Hepatocyte (in vitro differentiated cells): ENCODE results near the gene PDGFRB. TPM values are rescaled to one million over a fixed set of nuclear protein-coding genes. Genes with fewer than 3 reads are reported as not detected.

Experiments
- DNase-seq: peaks from one replicate; pipeline ENCODE4 v3.0.0-alpha.2; 2016; ENCODE audit warnings: low spot score
- H2AFZ ChIP-seq: fragments of 200-600 bp; sonication (generic); 2 replicates; pipeline ENCODE4 v1.6.0; 2016; ENCODE audit warnings: antibody characterized with exemption, mild to moderate bottlenecking
- H3K27ac ChIP-seq: fragments of 200-600 bp; sonication (generic); 2 replicates; pipeline ENCODE4 v1.5.1; 2016; ENCODE audit warnings: mild to moderate bottlenecking
- H3K27me3 ChIP-seq: fragments of 200-600 bp; sonication (generic); 2 replicates; pipeline ENCODE4 v1.6.1; 2016
- H3K36me3 ChIP-seq: fragments of 200-600 bp; sonication (generic); replicated peaks from 2 replicates; pipeline ENCODE4 v1.5.1; 2016; ENCODE audit warnings: low read depth; ENCODE audit not compliant: insufficient read depth
- H3K4me1 ChIP-seq: fragments of 200-600 bp; sonication (generic); 2 replicates; pipeline ENCODE4 v1.5.1; 2016; ENCODE audit warnings: mild to moderate bottlenecking, moderate library complexity; ENCODE audit not compliant: insufficient read depth
- H3K4me2 ChIP-seq: fragments of 200-600 bp; sonication (generic); 2 replicates; pipeline ENCODE4 v1.6.0; 2016
- H3K4me3 ChIP-seq: fragments of 200-600 bp; sonication (generic); 2 replicates; pipeline ENCODE4 v1.5.1; 2016; ENCODE audit warnings: mild to moderate bottlenecking
- H3K79me2 ChIP-seq: fragments of 200-600 bp; sonication (generic); 2 replicates; pipeline ENCODE4 v1.6.0; 2017; ENCODE audit warnings: mild to moderate bottlenecking
- H3K9me2 ChIP-seq: fragments of 200-600 bp; sonication (generic); replicated peaks from 2 replicates; pipeline ENCODE4 v1.6.0; 2017; ENCODE audit warnings: mild to moderate bottlenecking; ENCODE audit not compliant: insufficient read depth
- H3K9me3 ChIP-seq: fragments of 200-600 bp; sonication (generic); 2 replicates; pipeline ENCODE4 v1.5.1; 2016; ENCODE audit warnings: low read depth, mild to moderate bottlenecking
- H4K20me1 ChIP-seq: fragments of 200-600 bp; sonication (generic); 2 replicates; pipeline ENCODE4 v1.6.0; 2016; ENCODE audit warnings: mild to moderate bottlenecking; ENCODE audit not compliant: insufficient read depth, poor library complexity, severe bottlenecking
- CTCF ChIP-seq: fragments of 200-600 bp; sonication (generic); IDR thresholded peaks from 2 replicates; pipeline ENCODE4 v1.5.1; 2016; ENCODE audit warnings: antibody characterized with exemption, mild to moderate bottlenecking; ENCODE audit not compliant: poor library complexity
- EZH2 ChIP-seq: fragments of 200-600 bp; sonication (generic); IDR thresholded peaks from 2 replicates; pipeline ENCODE4 v1.6.1; 2016; ENCODE audit warnings: antibody characterized with exemption, mild to moderate bottlenecking, borderline replicate concordance
- EZH2phosphoT487 ChIP-seq: fragments of 200-600 bp; sonication (generic); IDR thresholded peaks from one replicate; pipeline ENCODE4 v1.6.1; 2018; ENCODE audit warnings: antibody characterized with exemption, mild to moderate bottlenecking, low read depth, moderate library complexity; ENCODE audit not compliant: unreplicated experiment, severe bottlenecking
- WGBS: methylation state at CpG from one replicate; pipeline ENCODE4 v1.1.6; 2016; ENCODE audit warnings: low lambda C conversion rate; ENCODE audit errors: missing lambda C conversion rate; 5-methylcytosine and 5-hydroxymethylcytosine counted together
- polyA plus RNA-seq: library from polyadenylated mRNA; unstranded; fragments of >200 nt; fragmentation: Nextera tagmentation; extraction: Ambion mirVana; gene quantifications from 2 replicates; pipeline ENCODE4 v1.2.1, GENCODE V29; 2016
- small RNA-seq: library from RNA; depleted of rRNA; stranded (forward); fragments of <200 nt; gene quantifications from one replicate; pipeline ENCODE3, GENCODE V24; 2014
- total RNA-seq: library from RNA; depleted of rRNA; stranded (reverse); fragments of >200 nt; gene quantifications from 2 replicates; pipeline ENCODE4 v1.2.3, GENCODE V29; 2014

Gene PDGFRB
- total and polyA plus RNA-seq, 2 experiments from 2014 or later = 55.1 to 55.2 TPM

DNA sequence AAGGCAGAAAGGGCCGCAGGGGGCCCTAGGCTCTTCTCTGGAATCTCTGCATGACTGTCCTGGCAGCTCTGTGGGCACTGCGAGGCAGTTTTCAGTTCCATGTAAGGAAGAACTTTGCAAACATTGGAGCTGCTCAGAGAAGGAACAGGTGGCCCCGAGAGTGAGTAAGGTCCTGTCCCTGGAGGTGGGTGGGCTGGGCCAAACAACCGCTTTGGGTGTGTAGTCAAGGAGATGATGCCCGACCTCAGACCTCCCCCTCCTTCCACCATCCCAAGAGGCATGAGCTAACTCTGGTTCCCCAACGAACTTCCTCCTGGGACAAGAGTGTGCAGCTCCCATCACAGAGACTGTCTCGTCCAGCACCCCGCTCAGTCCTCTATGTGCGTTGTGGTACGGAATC is 89.8 kb downstream of the PDGFRB start:
- WGBS = 90% methylated on average over 10 of the region's 10 CpGs
- H3K27ac ChIP-seq = no peak overlapping the region

GRCh38 chr5:150065346-150065745 is 90.3 kb downstream of the PDGFRB start:
- no peak for DNase-seq

More for the DNA sequence above, 89.8 kb downstream of the PDGFRB start:
- Histone ChIP-seq H3K4me1 (peaks cover 5% of the 10 kb centered on the region), H3K9me3 (no peaks in the 10 kb centered on the region), H3K9me2 (no peaks in the 10 kb centered on the region), H3K79me2 (no peaks in the 10 kb centered on the region), H4K20me1 (no peaks in the 10 kb centered on the region), H2AFZ (no peak overlapping the region), H3K4me2 (no peak overlapping the region), H3K4me3 (no peak overlapping the region), H3K36me3 (no peaks in the 10 kb centered on the region), H3K27me3 (no peaks in the 10 kb centered on the region)
- TF ChIP-seq CTCF (no peak), EZH2phosphoT487 (no peak), EZH2 (no peak)
- no peak for DNase-seq

GRCh38 chr5:150064681-150065220 is 90.9 kb downstream of the PDGFRB start:
- Histone ChIP-seq H4K20me1 (no peaks in the 10 kb centered on the region), H3K36me3 (no peaks in the 10 kb centered on the region), H3K4me1 (peaks cover 5% of the 10 kb centered on the region), H3K79me2 (no peaks in the 10 kb centered on the region), H3K4me3 (no peak overlapping the region), H3K9me2 (no peaks in the 10 kb centered on the region), H3K4me2 (no peak overlapping the region), H3K9me3 (no peaks in the 10 kb centered on the region), H2AFZ (no peak overlapping the region), H3K27me3 (no peaks in the 10 kb centered on the region), H3K27ac (no peak overlapping the region)
- DNase-seq = no peak
- WGBS = 89% methylated on average over 7 of the region's 7 CpGs
- TF ChIP-seq CTCF (no peak), EZH2phosphoT487 (no peak), EZH2 (no peak)

More at GRCh38 chr5:150065346-150065745, 90.3 kb downstream of the PDGFRB start:
- TF ChIP-seq EZH2 (no peak), CTCF (no peak), EZH2phosphoT487 (no peak)
- Histone ChIP-seq H3K36me3 (no peaks in the 10 kb centered on the region), H4K20me1 (no peaks in the 10 kb centered on the region), H2AFZ (no peak overlapping the region), H3K79me2 (no peaks in the 10 kb centered on the region), H3K4me3 (no peak overlapping the region), H3K27ac (no peak overlapping the region), H3K9me2 (no peaks in the 10 kb centered on the region), H3K4me1 (peaks cover 5% of the 10 kb centered on the region), H3K4me2 (no peak overlapping the region), H3K27me3 (no peaks in the 10 kb centered on the region), H3K9me3 (no peaks in the 10 kb centered on the region)
- WGBS = 81% methylated on average over 6 of the region's 6 CpGs

Small RNA genes lying within 50 kb of the gene (small RNA-seq; reads per million reads assigned to genes)
- gene RF00019 = not detected

Other genes with a start within 250 kb of the PDGFRB start
- 3.6 and 4.6 TPM in 2 replicates for gene PDE6A, start 211.1 kb downstream of the PDGFRB start, total RNA-seq
- gene PDE6A, start 211.1 kb downstream of the PDGFRB start, polyA plus RNA-seq = 3.7 and 3.9 TPM in 2 replicates
- 160 TPM in 2 replicates for gene SLC26A2, start 195.1 kb downstream of the PDGFRB start, total RNA-seq
- 33.7 and 45.7 TPM in 2 replicates for gene SLC26A2, start 195.1 kb downstream of the PDGFRB start, polyA plus RNA-seq
- gene TIGD6, start 155.2 kb downstream of the PDGFRB start, total RNA-seq = 4.6 and 5.0 TPM in 2 replicates
- 4.5 and 4.6 TPM in 2 replicates for gene TIGD6, start 155.2 kb downstream of the PDGFRB start, polyA plus RNA-seq
- gene HMGXB3, start 155.1 kb downstream of the PDGFRB start, total RNA-seq = 32.8 and 47.5 TPM in 2 replicates
- gene HMGXB3, start 155.1 kb downstream of the PDGFRB start, polyA plus RNA-seq = 23.4 and 24.6 TPM in 2 replicates
- 4.5 and 4.7 TPM in 2 replicates for gene CSF1R, start 69.3 kb downstream of the PDGFRB start, total RNA-seq
- 3.6 and 5.1 TPM in 2 replicates for gene CSF1R, start 69.3 kb downstream of the PDGFRB start, polyA plus RNA-seq
- 54.6 and 58.2 TPM in 2 replicates for gene CDX1, start 10.9 kb upstream of the PDGFRB start, total RNA-seq
- 43.3 and 46.9 TPM in 2 replicates for gene CDX1, start 10.9 kb upstream of the PDGFRB start, polyA plus RNA-seq
- gene SLC6A7, start 34.2 kb upstream of the PDGFRB start, total RNA-seq = 0.88 and 1.1 TPM in 2 replicates
- gene SLC6A7, start 34.2 kb upstream of the PDGFRB start, polyA plus RNA-seq = 0.39 and 0.99 TPM in 2 replicates
- gene CAMK2A, start 133.9 kb upstream of the PDGFRB start, total RNA-seq = 0.88 and 2.6 TPM in 2 replicates
- gene CAMK2A, start 133.9 kb upstream of the PDGFRB start, polyA plus RNA-seq = 1.0 and 1.2 TPM in 2 replicates
- 18.4 and 27.9 TPM in 2 replicates for gene ARSI, start 147.1 kb upstream of the PDGFRB start, total RNA-seq
- 27.1 and 42.8 TPM in 2 replicates for gene ARSI, start 147.1 kb upstream of the PDGFRB start, polyA plus RNA-seq
- gene TCOF1, start 201.9 kb upstream of the PDGFRB start, total RNA-seq = 19.9 and 21.2 TPM in 2 replicates
- 22.5 and 24.0 TPM in 2 replicates for gene TCOF1, start 201.9 kb upstream of the PDGFRB start, polyA plus RNA-seq